PFSK-1 (cell line): ENCODE data around the gene MUC2.

Experiments
- FOXP2 ChIP-seq: optimal IDR thresholded peaks from 2 replicates; pipeline ENCODE3; 2011; ENCODE audit warnings: borderline replicate concordance, control low read depth, inconsistent platforms; ENCODE audit not compliant: insufficient read depth; ENCODE audit errors: extremely low read length, extremely low read depth
- POLR2AphosphoS5 ChIP-seq: IDR thresholded peaks from 2 replicates; pipeline ENCODE4 v1.6.1; 2012; ENCODE audit warnings: low read depth, mild to moderate bottlenecking, control low read depth, low read length, moderate library complexity
- REST ChIP-seq, 2 experiments: IDR thresholded peaks; 2 replicates each; pipeline versions ENCODE4 v1.6.1 to v1.8.0; 2011 to 2012; ENCODE audit warnings: low read depth in 2 of 2, low read length in 2 of 2, control low read depth in 1 of 2, inconsistent platforms in 1 of 2, mild to moderate bottlenecking in 1 of 2, moderate library complexity in 1 of 2; ENCODE audit not compliant: insufficient read depth in 1 of 2
- SIN3A ChIP-seq: IDR thresholded peaks from 2 replicates; pipeline ENCODE4 v1.6.1; 2012; ENCODE audit warnings: mild to moderate bottlenecking, low read length, moderate library complexity, borderline replicate concordance; ENCODE audit not compliant: insufficient read depth
- TAF1 ChIP-seq: IDR thresholded peaks from 2 replicates; pipeline ENCODE4 v1.6.1; 2012; ENCODE audit warnings: low read length, control low read depth, borderline replicate concordance; ENCODE audit not compliant: insufficient read depth

- no peak for TF ChIP-seq TAF1
- no peak for TF ChIP-seq REST (IDR thresholded peaks at IDR 0.05; ENCODE audit: insufficient read depth in 1 of 2, low read depth in 2 of 2, low read length in 2 of 2)
- TF ChIP-seq POLR2AphosphoS5, result no peak
- no peak for TF ChIP-seq SIN3A
- no peak for TF ChIP-seq FOXP2
Observed at GRCh38 chr11:1064167-1064566, 10.5 kb upstream of the MUC2 start.
